HG03196 (cell line): ENCODE results near the gene OGT.
A peak's percentile ranks its signal among the peaks of the same experiment; 100 is the strongest.
"Not testable (repeated sequence)": the region's sequence is repeated elsewhere in the genome, so short reads cannot be mapped to it uniquely, and the experiment has no call there.

Experiments
- ATAC-seq: cut with Tn5 transposase; IDR thresholded peaks from one replicate; pipeline ENCODE4 v1.9.1; 2021; ENCODE audit not compliant: unreplicated experiment

Gene OGT

DNA sequence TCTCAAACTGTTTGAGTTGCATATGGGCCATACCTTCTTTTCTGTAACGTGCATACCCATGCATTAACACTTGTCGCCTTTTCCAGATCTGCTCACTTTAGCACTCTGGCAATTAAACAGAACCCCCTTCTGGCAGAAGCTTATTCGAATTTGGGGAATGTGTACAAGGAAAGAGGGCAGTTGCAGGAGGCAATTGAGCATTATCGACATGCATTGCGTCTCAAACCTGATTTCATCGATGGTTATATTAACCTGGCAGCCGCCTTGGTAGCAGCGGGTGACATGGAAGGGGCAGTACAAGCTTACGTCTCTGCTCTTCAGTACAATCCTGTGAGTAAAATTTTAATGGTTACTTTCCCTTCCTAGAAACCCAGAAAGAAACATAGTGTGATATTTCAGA, 4.8 kb downstream of the OGT start:
- ATAC-seq, result no peak

DNA sequence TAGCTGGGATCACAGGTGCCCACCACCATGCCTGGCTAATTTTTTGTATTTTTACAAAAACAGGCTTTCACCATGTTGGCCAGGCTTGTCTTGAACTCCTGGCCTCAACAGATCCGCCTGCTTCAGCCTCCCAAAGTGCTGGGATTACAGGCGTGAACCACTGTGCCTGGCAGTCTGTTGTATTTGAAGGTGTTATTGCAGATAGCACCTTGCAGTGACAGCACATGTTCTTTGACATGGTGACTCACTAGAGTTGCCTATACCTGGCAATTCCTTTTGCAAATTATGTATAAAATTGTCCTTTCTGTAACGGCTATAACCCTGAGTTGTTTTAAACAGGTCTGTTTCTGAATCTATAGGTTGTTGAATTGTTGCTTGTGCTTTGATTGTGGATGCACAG, 7.9 kb downstream of the OGT start:
- no peak for ATAC-seq

DNA sequence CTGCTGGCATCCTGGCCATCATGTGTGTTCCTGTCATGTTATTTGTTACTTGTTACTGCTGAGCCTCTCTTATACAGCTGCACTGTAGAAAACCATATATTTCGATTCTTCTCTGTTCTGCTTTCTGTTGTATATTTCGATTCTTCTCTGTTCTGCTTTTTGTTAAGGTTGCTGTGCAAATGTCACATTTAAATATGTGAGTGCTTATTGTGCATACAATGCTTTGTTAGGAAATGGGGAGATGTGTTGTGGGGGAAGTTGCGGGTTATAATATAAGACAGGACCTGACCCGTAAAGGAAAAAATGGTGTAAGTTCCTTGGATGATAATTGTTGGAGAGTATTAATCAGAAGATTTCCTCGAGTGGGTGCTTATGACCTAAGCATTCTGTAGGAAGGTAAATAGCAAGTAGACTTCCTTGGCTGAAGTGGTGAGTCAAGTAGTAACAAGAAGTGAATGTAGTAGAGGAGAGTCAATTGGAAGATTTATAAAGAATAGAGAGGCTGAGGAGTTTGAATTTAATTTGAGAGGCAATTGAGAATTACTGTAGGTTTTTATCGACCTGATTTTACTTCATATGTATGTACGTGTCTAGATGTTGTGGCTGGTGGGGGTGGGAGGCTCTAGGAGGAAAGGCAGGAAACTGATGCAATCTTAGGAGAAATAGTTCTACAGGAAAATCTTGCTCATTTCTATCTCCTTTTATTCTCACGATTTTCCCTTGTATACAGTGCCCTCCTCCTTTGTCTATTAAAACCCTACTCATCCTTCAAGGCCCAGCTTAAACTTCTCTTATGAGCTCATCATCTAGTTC, 8.5 kb downstream of the OGT start:
- ATAC-seq, result peak; percentile 75

DNA sequence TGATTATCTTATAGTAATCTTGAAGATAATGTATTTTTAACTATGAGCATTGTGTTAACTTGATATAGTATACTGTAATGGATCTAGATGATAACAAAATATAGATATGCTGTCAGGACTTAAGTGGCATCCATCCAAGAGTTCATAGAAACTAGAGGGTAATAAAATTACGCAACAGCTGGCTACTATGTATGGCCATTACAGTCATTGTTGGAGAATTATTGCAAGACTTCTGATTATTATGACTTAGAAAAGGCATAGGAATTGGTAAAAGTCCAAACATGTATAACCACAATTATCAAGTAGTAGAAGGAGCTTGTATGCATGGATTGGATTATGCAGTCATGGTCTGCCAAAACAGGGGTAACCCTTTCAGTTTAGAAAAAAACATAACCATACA, 9.5 kb downstream of the OGT start:
- ATAC-seq, result no peak

DNA sequence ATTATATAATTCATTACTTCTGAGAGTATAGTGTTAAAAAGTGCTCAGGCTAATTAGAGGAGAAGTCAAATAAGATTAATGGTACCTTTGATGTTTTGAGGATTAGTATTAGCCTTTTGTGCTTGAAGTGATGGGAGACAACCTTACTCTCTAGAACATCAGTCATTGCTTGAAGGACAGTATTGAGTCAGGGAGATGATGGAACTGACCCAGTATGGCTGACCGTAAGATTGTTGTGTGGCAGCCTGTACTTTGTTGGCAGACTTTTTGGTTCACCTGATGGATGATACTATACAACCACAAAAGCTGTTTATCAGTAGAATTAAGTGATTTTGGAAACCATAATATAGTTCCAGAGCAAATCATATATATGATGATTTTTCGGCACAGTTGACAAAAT, 9.9 kb downstream of the OGT start:
- no peak for ATAC-seq

DNA sequence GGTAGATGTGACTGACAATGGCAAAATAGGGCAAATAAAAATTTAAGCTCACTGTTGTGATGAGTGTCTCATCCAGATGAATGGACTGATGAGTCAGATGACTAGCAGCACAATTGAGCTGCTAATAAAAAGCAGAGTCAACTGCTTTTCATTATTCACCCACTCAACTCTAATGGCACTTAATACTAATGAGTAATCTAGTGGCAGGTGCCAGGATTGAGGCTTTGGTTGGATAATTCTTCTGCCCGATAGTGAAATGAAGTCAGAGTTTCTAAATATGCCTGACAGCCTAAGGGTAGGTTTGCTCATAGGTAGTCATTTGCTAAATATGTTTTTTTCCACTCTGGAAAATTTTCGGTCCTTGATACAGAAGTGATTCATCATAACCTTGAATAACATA, 10.4 kb downstream of the OGT start:
- no peak for ATAC-seq

DNA sequence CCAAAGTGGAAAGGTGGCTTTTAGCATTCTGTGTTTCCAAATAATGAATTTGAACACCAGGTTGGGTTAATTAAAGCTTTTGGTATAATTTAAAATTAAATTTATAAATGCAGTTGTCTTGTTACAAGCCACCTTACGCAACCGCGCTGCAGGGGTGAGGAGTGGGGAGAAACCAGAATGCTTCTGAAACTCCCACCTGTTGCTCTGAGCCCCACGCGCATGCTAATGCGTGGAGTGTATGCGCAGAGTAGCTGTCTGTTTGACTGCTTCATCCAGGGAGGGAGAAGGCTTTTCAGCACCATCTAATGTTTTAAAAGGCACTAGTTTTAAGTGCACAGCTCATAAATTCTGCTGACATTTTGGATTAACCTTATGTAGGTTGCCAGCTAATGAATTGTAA, 12.5 kb downstream of the OGT start:
- no peak for ATAC-seq

DNA sequence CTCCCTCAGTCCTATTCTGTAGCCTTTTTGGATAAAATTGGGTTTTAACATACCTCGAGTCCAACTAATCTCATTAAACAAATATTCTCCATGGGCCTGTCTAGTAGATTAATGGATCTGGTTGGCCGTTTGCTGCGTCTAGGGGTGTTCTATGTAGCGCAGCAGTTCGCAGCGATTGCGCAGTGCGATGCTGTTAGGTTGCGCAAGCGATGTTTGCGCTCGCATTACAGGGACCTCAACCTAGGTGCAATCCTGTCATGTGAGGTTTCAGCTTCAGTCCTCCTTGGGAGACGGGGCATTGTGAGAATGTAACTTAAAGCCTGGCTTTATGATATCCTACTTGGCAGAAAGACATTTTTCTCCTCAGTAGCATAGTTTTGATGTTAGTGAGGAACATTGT, 14.0 kb downstream of the OGT start:
- no peak for ATAC-seq

DNA sequence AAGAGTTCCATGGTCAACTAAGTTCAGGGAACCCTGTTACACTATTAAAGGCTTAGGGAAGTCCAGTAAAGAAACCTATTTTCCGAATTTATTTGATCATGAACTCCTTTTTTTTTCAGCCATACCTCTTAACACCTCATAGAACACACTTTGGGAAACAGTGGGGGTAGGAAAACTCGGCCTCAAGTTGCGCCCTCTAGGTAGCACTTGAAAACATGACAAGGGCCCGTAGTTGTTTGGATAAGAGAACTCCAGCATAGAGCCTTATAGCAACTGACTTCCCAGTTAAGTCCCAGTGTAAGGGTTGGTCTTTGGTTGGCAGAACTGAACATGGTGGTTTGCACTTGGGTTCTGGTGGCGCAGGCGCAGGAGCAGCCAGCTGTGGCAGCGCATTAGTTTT, 14.4 kb downstream of the OGT start:
- ATAC-seq, result no peak

DNA sequence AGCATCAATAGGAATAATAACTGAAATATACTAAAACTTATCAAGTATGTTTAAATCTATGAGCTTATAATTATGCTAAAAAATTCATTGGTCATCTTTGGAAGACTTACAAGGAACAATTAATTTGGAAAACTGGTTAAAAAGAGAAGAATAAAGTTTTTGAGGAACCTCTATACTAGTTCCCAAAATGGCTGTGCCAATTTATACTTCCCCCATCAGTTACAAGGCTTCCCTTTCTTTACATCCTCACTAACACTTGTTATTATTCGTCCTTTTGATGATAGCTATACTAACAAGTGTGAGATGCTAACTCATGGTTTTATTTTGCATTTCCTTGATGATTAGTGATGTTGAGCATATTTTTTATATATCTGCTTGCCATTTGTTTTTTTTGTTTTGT, 17.1 kb downstream of the OGT start:
- no peak for ATAC-seq

DNA sequence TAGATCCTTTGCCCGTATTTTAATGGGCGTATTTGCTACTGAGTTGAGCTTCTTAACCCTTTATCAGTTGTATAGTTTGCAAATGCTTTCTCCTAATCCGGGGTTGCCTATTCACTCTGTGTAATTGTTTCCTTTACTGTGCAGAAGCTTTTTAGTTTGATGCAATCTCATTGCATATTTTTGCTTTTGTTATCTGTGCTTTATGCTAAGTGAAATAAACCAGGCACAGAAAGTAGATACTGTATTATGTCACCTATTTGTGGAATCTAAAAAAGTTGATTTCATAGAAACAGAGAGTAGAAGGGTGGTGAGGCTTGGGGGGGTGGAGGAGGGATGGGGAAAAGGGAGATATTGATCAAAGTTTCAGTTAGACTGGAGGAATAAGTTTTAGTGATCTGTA, 17.7 kb downstream of the OGT start:
- ATAC-seq, result no peak

DNA sequence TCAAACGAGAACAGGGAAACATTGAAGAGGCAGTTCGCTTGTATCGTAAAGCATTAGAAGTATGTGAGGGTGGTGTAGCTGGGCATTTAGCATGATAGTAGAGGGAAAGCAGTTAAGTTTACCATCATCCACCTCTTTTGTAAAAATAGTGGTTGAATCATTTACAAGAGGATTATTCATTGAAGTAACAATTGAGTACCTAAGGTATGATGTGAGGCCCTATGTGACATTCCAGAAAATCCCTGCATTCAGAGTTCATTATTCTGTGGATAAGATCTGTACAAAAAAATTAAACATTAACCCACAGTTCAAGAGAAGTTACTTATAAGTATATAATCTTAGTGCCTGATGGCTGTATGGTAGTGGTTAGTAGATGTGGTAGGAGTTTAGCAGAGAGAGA, 23.1 kb downstream of the OGT start:
- ATAC-seq, result no peak

DNA sequence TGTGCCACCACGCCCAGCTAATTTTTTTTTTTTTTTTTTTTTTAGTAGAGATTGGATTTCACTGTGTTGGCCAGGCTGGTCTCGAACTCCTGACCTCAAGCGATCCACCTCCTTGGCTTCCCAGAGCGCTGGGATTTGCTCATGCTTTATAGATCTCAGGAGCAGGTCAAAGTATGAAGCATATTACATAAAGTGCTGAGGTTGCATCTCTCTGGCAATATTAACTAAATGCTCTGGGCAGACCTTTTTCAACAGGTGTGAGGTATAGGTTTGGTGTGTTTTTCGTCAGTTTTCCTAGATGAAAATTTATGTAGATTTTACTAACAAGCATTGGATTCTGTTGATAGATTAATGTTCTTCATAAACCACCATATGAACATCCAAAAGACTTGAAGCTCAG, 26.0 kb downstream of the OGT start:
- no peak for ATAC-seq

DNA sequence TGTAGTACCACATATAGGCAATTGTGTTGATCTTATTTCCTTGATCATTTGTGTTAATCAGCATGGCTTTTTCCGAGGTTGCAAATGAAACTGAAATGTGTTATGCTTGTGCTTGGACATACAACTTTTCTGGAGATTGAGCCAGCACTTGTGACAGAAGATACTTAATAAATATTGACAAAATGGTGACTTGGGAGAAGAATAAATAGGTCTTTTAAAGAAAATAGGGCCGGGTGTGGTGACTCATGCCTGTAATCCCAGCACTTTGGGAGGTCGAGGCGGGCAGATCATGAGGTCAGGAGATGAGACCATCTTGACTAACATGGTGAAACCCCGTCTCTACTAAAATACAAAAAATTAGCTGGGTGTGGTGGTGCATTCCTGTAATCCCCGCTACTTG, 26.9 kb downstream of the OGT start:
- not testable (repeated sequence) for ATAC-seq

DNA sequence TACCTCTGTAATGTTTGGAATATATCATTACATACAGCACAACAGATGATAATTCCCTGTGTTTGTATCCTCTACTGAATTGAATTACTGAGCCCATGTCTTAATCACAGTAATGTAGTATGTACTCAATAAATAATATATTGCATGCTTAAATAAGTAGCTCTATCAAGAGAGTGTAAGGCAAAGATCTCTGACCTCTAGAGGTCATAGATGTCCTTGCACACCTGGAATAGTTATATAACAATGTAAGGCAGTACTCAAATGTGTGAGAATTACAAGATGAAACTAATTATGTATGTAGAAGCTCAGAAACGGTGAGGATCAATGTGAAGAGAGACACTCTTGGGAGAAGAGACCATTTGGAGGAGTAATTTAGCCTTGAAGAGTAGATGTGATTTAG, 31.0 kb downstream of the OGT start:
- ATAC-seq, result no peak

DNA sequence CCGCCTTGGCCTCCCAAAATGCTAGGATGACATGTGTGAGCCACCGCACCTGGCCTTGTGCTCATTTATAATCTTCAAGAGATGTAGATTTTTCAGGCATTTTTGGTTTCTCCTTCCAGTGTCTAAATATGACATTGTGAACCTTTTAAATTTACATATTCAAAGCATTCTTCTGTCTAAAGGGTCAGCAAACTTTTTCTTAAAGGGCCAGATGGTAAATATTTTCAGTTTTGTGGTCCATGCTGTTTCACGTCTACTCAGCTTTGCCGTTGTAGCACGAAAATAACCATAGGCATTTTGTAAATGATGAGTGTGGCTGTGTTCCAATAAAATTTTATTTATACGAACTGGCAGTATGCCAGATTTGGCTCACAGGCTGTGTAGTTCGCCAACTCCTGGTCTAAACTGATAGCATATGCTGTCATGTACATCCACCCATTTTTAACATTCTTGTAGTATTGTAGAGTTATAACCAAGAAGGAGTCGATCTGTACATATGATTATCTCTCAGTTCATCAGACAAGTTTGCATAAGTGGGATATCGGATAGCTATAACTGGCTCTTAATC, 32.7 kb downstream of the OGT start:
- no peak for ATAC-seq

DNA sequence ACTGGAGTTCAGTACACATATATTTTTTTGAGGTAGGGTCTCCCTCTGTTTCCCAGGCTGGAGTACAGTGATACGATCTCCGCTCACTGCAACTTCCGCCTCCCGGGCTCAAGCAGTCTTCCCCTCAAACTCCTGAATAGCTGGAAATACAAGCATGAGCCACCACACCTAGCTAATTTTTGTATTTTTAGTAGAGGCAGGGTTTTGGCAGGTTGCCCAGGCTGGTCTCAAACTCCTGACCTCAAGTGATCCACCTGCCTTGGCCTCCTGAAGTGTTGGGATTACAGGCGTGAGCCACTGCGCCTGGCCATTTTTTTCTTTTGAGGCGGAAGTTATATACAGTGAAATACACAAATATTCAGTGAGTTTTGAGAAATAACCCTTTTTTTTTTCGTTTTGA, 38.5 kb downstream of the OGT start:
- not testable (repeated sequence) for ATAC-seq

DNA sequence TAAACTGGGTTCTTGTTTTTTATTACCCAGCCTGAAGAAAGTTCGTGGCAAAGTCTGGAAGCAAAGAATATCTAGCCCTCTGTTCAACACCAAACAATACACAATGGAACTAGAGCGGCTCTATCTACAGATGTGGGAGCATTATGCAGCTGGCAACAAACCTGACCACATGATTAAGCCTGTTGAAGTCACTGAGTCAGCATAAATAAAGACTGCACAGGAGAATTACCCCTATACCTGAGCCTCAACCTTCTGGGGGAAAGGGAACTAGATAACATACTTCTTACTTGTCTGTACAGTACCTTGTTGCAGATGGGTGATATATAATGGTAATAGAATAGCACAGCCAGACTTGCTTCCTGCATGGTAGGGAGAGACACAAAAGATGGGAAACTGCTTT, 40.7 kb downstream of the OGT start:
- ATAC-seq, result no peak

DNA sequence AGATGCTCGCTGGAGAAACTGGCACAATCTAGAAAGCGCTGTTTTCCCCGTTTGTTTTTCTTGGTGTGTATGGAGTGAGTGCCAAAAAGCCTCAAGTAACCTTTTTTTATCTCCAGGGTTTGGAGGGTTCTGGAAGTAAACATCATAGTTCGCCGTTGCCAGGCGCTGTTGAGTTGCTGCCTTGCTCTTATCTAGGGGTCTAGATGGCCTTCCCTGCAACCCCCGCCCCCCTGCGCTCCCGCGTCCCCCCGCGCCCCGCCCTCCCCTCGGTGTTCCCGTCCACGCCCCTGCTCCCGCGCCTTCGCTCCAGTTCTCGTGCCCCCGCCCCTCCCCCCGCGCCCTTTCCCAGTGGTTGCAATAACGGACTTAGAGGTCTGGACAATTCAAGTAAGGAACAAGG, 44.8 kb downstream of the OGT start:
- no peak for ATAC-seq

DNA sequence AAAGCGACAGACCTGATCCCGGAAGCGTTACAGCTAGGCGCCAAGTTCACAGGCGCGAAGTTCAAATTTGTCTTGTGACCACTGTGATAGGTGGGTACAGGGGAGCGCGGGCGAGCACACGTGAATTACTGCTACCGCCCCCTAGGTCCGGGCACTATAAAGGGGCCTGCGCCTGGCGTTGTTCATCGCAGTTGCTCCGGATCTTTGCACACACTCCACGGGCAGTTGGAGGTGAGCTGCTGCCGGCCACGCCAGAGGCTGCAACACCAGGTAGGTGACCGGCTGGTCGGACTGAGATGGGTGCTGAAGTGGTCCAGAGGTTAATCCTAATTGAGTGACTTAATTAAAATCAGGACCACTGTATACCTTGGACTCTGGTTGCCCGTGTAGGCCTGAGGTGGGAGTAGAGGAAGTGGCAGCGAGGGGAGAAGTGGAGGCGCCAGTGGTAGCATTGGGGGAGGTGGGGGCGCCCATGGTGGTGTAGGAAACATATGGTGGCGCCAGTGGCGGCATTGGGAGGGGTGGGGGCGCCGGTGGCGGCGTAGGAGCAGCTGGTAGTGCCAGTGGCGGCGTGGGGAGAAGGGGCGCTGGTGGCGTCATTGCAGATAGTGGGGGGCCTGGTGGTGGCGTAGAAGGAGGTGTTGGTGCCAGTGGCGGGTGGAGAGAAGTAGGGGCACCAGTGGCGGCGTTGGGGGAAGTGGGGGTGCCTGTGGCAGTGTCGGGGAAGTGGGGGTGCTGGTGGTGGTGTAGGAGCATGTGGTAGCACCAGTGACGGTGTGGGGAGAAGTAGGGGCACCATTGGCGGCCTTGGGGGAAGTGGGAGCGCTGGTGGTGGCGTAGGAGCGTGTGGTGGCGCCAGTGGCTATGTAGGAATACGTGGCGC, 45.6 kb downstream of the OGT start, which contains the start of gene GCNA:
GCNA (plus strand) TSS at position 185 of the 883 bp plus-strand sequence. CDS start 2,385 bp downstream, outside the sequence.
- no peak for ATAC-seq

DNA sequence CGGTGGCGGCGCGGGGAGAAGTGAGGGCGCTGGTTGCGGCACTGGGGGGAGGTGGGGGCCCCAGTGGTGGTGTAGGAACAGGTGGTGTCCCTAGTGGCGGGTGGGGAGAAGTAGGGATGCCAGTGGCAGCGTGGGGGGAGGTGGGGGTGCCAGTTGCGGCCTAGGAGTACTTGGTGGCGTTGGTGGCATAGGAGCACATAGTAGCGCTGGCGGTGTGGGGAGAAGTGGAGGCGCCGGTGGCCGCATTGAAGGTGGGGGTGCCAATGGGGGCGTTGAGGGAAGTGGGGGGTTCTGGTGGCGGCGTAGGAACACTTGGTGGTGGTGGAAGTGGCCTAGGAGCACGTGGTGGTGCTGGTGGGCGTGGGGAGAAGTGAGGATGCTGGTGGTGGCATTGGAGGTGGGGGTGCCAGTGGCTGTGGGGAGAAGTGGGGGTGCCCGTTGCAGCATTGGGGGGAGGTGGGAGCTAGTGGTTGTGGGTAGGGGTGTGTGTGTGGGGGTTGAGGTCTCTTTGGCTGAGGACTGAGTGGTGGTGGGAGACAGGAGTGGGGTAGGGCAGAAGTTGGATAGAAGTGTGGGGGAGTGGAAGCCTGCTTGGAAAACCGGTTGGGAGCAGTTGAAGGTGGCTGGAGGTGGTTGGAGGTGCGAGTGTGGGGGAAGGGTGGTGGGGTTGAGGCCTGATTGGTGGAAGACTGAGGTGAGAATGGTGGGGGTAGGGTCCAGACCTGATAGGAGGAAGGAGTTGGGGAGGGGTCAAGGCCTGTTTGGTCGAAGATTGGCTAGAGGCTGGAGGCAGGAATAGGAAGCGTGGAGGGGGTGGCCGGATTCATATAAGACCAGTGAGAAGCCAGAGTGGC, 46.5 kb downstream of the OGT start:
- ATAC-seq, result no peak
